ENCODE data around the gene CISD1.

CISD1 gene

DNA sequence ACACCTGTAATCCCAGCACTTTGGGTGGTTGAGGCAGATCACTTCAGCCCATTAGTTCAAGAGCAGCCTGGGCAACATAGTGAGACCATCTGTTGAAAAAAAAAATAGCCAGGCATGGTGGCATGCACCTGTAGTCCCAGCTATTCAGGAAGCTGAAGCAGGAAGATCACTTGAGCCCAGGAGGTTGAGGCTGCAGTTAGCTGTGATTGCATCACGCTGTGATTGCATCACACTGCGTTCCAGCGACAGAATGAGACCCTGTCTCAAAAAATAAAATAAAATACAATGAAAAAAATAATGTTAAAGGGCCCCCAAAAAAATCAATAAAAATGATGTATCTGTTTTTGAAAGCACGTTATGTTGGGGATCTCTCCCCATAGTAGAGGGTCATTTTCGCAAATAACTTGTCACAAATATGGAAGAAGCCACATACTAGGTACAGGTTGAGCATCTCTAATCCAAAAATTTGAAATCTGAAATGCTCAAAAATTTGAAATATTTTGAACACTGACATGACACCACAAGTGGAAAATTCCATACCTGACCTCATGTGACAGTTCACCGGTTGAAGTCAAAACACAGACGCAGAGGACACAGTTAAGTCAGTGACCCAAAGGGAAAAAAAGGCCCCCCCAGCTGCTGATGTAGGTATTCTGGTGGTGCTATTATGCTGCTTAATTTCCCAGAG lies 9.5 kb downstream of the CISD1 start:
- peak overlapping the region; percentile 4 to 5 for H3K4me3 ChIP-seq (ENCODE audit: low read depth in 1 of 2, low read length in 1 of 2)
- TF ChIP-seq, protein P1, sequence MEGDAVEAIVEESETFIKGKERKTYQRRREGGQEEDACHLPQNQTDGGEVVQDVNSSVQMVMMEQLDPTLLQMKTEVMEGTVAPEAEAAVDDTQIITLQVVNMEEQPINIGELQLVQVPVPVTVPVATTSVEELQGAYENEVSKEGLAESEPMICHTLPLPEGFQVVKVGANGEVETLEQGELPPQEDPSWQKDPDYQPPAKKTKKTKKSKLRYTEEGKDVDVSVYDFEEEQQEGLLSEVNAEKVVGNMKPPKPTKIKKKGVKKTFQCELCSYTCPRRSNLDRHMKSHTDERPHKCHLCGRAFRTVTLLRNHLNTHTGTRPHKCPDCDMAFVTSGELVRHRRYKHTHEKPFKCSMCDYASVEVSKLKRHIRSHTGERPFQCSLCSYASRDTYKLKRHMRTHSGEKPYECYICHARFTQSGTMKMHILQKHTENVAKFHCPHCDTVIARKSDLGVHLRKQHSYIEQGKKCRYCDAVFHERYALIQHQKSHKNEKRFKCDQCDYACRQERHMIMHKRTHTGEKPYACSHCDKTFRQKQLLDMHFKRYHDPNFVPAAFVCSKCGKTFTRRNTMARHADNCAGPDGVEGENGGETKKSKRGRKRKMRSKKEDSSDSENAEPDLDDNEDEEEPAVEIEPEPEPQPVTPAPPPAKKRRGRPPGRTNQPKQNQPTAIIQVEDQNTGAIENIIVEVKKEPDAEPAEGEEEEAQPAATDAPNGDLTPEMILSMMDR (IDR thresholded peaks at IDR 0.05), result no peak
- H3K36me3 ChIP-seq, result no peaks in the 10 kb centered on the region
- no peaks in the 10 kb centered on the region for H3K9me3 ChIP-seq
- peak overlapping the region; percentile 66 for H3K27ac ChIP-seq
- peaks cover 36 to 41% of the 10 kb centered on the region in 2 experiments for H3K4me1 ChIP-seq (ENCODE audit: control insufficient read depth in 1 of 2, insufficient read depth in 1 of 2, low read depth in 1 of 2, low read length in 1 of 2)
- no peaks in the 10 kb centered on the region for H3K27me3 ChIP-seq

DNA sequence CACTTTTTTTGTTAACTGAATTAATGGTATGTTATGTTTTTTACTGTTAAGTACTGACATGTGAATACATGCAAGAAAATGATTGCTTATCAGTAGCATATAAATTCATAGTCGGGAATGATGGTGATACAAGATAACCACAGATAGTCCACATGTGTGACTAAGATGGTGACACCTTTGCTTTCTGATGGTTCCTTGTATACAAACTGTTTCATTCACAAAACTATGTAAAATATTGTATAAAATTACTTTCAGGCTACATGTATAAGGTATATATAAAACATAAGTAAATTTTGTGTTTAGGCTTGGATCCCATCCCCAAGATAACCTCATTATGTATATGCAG lies 10.0 kb downstream of the CISD1 start:
- Histone ChIP-seq H3K27me3 (no peaks in the 10 kb centered on the region), H3K9me3 (no peaks in the 10 kb centered on the region), H3K36me3 (no peaks in the 10 kb centered on the region), H3K4me1 (ENCODE audit: control insufficient read depth in 1 of 2, insufficient read depth in 1 of 2, low read depth in 1 of 2, low read length in 1 of 2) (peaks cover 39 to 45% of the 10 kb centered on the region in 2 experiments), H3K4me3 (ENCODE audit: low read depth in 1 of 2, low read length in 1 of 2) (no peak overlapping the region), H3K27ac (peak overlapping the region; percentile 66)
- TF ChIP-seq, protein P1 (IDR thresholded peaks at IDR 0.05), result no peak

DNA sequence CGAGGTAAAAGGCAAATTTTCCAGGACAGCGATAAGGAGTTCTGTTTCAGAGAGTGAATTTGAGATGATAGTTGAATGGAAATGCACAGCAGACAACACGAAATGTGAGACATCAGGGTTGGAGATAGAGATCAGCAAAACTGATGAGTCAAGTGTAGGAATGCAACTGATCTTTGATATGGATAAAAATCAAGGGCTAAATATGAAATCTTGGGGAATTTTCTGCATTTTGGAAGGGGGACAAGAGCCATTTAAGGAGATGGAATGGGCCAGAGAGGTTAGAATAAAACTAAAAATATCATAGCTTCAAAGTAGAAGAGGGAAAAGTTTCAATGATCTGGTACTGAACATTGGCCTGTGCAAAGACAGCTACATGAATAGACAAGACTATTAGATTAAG lies 11.5 kb downstream of the CISD1 start:
- H3K9me3 ChIP-seq, result no peaks in the 10 kb centered on the region
- H3K36me3 ChIP-seq, result no peaks in the 10 kb centered on the region
- H3K4me1 ChIP-seq (ENCODE audit: control insufficient read depth in 1 of 2, insufficient read depth in 1 of 2, low read depth in 1 of 2, low read length in 1 of 2), result peaks cover 39 to 45% of the 10 kb centered on the region in 2 experiments
- no peaks in the 10 kb centered on the region for H3K27me3 ChIP-seq
- H3K4me3 ChIP-seq (ENCODE audit: low read depth in 1 of 2, low read length in 1 of 2), result no peak overlapping the region
- no peak overlapping the region for H3K27ac ChIP-seq
- TF ChIP-seq, protein P1 (IDR thresholded peaks at IDR 0.05), result no peak

DNA sequence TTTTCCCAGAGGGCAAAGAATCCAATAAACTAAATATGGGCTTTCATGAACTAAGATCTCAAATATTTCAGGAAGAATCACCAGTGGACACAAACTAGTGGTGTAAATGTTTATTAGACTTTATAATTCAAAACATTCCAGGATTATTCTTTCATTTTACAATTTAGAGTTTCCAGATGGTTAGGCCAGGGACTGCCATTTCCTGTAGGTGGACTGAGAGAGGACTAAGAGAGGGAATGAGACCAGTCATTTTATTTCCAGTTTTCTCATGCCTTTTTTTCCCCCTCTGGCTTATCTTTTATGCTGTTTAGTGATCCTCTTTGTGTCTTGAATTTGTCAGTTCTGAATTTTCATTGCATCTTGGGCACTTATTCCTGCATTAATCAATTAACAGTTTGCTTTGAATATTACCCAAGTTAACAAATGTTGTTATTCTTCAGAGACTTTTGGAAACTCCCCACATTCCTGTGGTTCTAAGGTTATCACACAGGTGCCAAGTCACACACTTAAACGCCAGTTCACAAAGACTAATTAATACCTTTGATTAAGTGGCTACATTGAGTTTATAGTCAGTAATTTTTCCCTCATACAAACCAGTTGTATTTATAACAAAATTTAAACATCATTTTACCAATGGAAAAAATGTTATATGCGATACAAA lies 12.3 kb downstream of the CISD1 start:
- H3K27ac ChIP-seq, result peak overlapping the region; percentile 89
- no peaks in the 10 kb centered on the region for H3K9me3 ChIP-seq

DNA sequence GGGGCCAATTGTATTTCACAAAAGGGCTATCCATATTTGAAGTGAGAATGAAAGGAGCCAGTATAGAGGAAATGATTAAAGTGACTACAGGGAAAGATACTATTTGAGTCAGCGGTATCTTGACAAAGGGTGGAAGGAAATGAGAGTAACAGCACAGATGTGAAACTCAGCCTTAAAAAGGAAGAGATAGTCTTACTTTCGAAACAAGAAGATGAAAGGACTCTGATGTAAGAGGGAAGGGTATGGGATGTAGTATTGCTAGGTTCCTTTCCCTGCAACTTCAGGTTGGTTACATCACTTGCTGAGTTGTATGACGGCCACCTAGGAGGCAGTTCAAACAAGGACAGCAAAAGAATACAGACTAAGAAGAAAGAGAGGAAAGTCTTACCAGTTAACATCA lies 13.7 kb downstream of the CISD1 start:
- TF ChIP-seq, protein P1 (IDR thresholded peaks at IDR 0.05), result no peak
- Histone ChIP-seq H3K36me3 (no peaks in the 10 kb centered on the region), H3K4me1 (ENCODE audit: control insufficient read depth in 1 of 2, insufficient read depth in 1 of 2, low read depth in 1 of 2, low read length in 1 of 2) (peaks cover 39 to 45% of the 10 kb centered on the region in 2 experiments), H3K27me3 (no peaks in the 10 kb centered on the region), H3K4me3 (ENCODE audit: low read depth in 1 of 2, low read length in 1 of 2) (peak overlapping the region; percentile 12 to 17), H3K9me3 (no peaks in the 10 kb centered on the region), H3K27ac (peak overlapping the region; percentile 89)

More for the DNA sequence above, 12.3 kb downstream of the CISD1 start:
- Histone ChIP-seq H3K36me3 (no peaks in the 10 kb centered on the region), H3K4me3 (ENCODE audit: low read depth in 1 of 2, low read length in 1 of 2) (no peak overlapping the region), H3K4me1 (ENCODE audit: control insufficient read depth in 1 of 2, insufficient read depth in 1 of 2, low read depth in 1 of 2, low read length in 1 of 2) (peaks cover 39 to 45% of the 10 kb centered on the region in 2 experiments), H3K27me3 (no peaks in the 10 kb centered on the region)
- TF ChIP-seq, protein P1 (IDR thresholded peaks at IDR 0.05), result no peak
